Upper lobe of right lung (tissue), 1 donor: ENCODE data around the gene CYP17A1. TPM values are rescaled to one million over a fixed set of nuclear protein-coding genes. Genes with fewer than 3 reads are reported as not detected.

Experiments
- ATAC-seq: fragments of 200-7000 bp; cut with Tn5 transposase; one replicate; pipeline ENCODE4 v1.9.1; 2020; ENCODE audit warnings: mild to moderate bottlenecking, moderate library complexity
- DNase-seq: peaks from one replicate; pipeline ENCODE4 v3.0.0-alpha.2; 2020
- H3K27ac ChIP-seq: fragments of 200-600 bp; one replicate; pipeline ENCODE4 v1.8.0; 2022
- H3K27me3 ChIP-seq: fragments of 200-600 bp; one replicate; pipeline ENCODE4 v1.8.0; 2022; ENCODE audit warnings: mild to moderate bottlenecking
- H3K36me3 ChIP-seq: fragments of 200-600 bp; one replicate; pipeline ENCODE4 v1.8.0; 2022
- H3K4me1 ChIP-seq: fragments of 200-600 bp; one replicate; pipeline ENCODE4 v1.8.0; 2022
- H3K4me3 ChIP-seq: fragments of 200-600 bp; one replicate; pipeline ENCODE4 v1.8.0; 2022; ENCODE audit warnings: mild to moderate bottlenecking
- H3K9me3 ChIP-seq: fragments of 200-600 bp; one replicate; pipeline ENCODE4 v1.8.0; 2022
- intact Hi-C: fragments of 100-400 bp; cut with DNase I; formaldehyde crosslinking; loops from one replicate; pipeline ENCODE4 v1.11.0; 2022
- total RNA-seq: library from RNA; stranded (reverse); fragmentation: NEBNext Ultra II Directional; extraction: Animal tissue kit (Norgen Biotek cat#: 25700); gene quantifications from one replicate; pipeline ENCODE4 v1.2.1, GENCODE V29; 2021
- TF ChIP-seq, protein P1 (sequence below): fragments of 200-600 bp; IDR thresholded peaks from one replicate; pipeline ENCODE4 v1.8.0; 2022; ENCODE audit warnings: antibody characterized with exemption
- donor health status: DM: no; HTN: yes; CAD: no; lungs with severe emphysema.

CYP17A1 gene
- total RNA-seq, 1 donor from 2014 or later, result 1.9 TPM

GRCh38 chr10:102869258-102870198, 32.3 kb upstream of the CYP17A1 start, which contains the start of gene AS3MT:
TSS of gene AS3MT (plus strand) at chr10:102869470. CDS start at chr10:102869593, 123 bp downstream.
- H3K36me3 ChIP-seq, result no peaks in the 10 kb centered on the region
- H3K9me3 ChIP-seq, result no peaks in the 10 kb centered on the region
- TF ChIP-seq, protein P1, sequence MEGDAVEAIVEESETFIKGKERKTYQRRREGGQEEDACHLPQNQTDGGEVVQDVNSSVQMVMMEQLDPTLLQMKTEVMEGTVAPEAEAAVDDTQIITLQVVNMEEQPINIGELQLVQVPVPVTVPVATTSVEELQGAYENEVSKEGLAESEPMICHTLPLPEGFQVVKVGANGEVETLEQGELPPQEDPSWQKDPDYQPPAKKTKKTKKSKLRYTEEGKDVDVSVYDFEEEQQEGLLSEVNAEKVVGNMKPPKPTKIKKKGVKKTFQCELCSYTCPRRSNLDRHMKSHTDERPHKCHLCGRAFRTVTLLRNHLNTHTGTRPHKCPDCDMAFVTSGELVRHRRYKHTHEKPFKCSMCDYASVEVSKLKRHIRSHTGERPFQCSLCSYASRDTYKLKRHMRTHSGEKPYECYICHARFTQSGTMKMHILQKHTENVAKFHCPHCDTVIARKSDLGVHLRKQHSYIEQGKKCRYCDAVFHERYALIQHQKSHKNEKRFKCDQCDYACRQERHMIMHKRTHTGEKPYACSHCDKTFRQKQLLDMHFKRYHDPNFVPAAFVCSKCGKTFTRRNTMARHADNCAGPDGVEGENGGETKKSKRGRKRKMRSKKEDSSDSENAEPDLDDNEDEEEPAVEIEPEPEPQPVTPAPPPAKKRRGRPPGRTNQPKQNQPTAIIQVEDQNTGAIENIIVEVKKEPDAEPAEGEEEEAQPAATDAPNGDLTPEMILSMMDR, result no peak
- ATAC-seq (peak; percentile 92), DNase-seq (peak; percentile 73)
- H3K27ac ChIP-seq, result no peak within 1 kb of the TSS
- H3K4me3 ChIP-seq, result peak within 1 kb of the TSS; percentile 49
- no peaks in the 10 kb centered on the region for H3K4me1 ChIP-seq
- H3K27me3 ChIP-seq, result no peaks in the 10 kb centered on the region
- intact Hi-C loops, result no loop called here

- H3K4me3 ChIP-seq, result peak overlapping the region; percentile 49
- H3K36me3 ChIP-seq, result peaks cover 6% of the 10 kb centered on the region
- H3K27me3 ChIP-seq, result no peaks in the 10 kb centered on the region
- ATAC-seq (no peak), DNase-seq (no peak)
- H3K9me3 ChIP-seq, result no peaks in the 10 kb centered on the region
- H3K27ac ChIP-seq, result no peak overlapping the region
- TF ChIP-seq, protein P1, result no peak
- intact Hi-C loops, result no loop called here
- no peaks in the 10 kb centered on the region for H3K4me1 ChIP-seq
These were observed 31.7 kb upstream of the CYP17A1 start for GRCh38 chr10:102868911-102869257.

GRCh38 chr10:102865620-102866019, 28.4 kb upstream of the CYP17A1 start:
- H3K9me3 ChIP-seq, result no peaks in the 10 kb centered on the region
- no peak overlapping the region for H3K27ac ChIP-seq
- no peak overlapping the region for H3K4me3 ChIP-seq
- intact Hi-C loops, result no loop called here
- H3K4me1 ChIP-seq, result no peaks in the 10 kb centered on the region
- TF ChIP-seq, protein P1, result no peak
- DNase-seq, result no peak
- peaks cover 35% of the 10 kb centered on the region for H3K36me3 ChIP-seq
- ATAC-seq, result no peak
- H3K27me3 ChIP-seq, result no peaks in the 10 kb centered on the region

DNA sequence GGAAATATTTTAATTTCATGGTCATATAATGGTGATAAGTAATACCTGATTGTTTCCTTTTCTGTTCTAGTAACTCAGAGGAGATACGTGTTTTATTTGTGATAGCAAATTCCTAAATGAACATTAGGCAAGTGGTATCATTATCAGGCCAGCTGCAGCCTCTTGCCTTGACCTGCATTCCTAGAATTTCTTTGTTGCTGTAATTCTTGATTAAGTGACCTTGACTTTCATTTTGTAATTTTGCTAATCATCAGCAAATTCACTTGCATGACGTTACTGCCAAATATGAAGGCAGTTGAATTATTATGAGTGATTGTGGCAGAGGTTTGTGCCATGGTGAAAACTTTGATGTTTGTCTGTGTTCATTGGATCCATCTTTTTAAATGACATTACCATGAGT, 26.4 kb upstream of the CYP17A1 start:
- TF ChIP-seq, protein P1, result no peak
- Histone ChIP-seq H3K36me3 (peaks cover 41% of the 10 kb centered on the region), H3K4me3 (no peak overlapping the region), H3K9me3 (no peaks in the 10 kb centered on the region), H3K4me1 (no peaks in the 10 kb centered on the region), H3K27me3 (no peaks in the 10 kb centered on the region), H3K27ac (no peak overlapping the region)
- intact Hi-C loops, result no loop called here
- no peak for ATAC-seq
- DNase-seq, result no peak

DNA sequence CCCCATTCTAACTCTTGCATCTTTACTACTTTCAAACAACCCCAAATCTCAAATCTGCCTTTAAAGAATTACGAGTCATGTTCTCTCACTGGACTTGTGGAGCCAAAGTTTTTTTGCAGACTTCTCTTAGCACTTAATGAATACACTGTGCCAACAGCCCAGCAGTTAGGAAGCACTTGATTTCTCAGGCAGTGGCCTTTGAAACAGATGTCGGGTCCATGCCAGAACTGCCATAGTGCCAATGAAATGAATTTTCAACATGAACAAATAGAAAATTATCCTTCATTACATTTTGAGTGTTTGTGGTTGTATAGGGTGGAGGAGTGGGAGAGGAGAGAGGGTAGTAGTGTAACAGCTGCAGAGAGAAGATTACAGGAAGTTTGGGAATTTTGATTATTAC, 22.7 kb upstream of the CYP17A1 start:
- Histone ChIP-seq H3K36me3 (peaks cover 41% of the 10 kb centered on the region), H3K27ac (no peak overlapping the region), H3K27me3 (no peaks in the 10 kb centered on the region), H3K9me3 (no peaks in the 10 kb centered on the region), H3K4me1 (peaks cover 4% of the 10 kb centered on the region), H3K4me3 (no peak overlapping the region)
- TF ChIP-seq, protein P1, result no peak
- DNase-seq (no peak), ATAC-seq (no peak)
- intact Hi-C loops, result no loop called here
